Liver (tissue), 3 donors: ENCODE data around the gene PNLIPRP3.

Source experiments
- GABPA ChIP-seq, 2 donors: IDR thresholded peaks in 1 of 2; conservative IDR thresholded peaks in 1 of 2; 2 replicates each; pipeline ENCODE4 v1.6.1; 2016; ENCODE audit warnings: antibody characterized with exemption in 2 of 2, mild to moderate bottlenecking in 1 of 2, moderate library complexity in 1 of 2
- JUND ChIP-seq, 2 donors: IDR thresholded peaks; 2 replicates each; pipeline ENCODE4 v1.6.1; 2016; ENCODE audit warnings: antibody characterized with exemption in 2 of 2
- RAD21 ChIP-seq, 2 donors: IDR thresholded peaks; 2 replicates each; pipeline ENCODE4 v1.6.1; 2016; ENCODE audit warnings: antibody characterized with exemption in 2 of 2, mild to moderate bottlenecking in 2 of 2
- TAF1 ChIP-seq: conservative IDR thresholded peaks from 2 replicates; pipeline ENCODE4 v1.6.1; 2016; ENCODE audit warnings: antibody characterized with exemption, mild to moderate bottlenecking
- YY1 ChIP-seq: IDR thresholded peaks from 2 replicates; pipeline ENCODE4 v1.6.1; 2016; ENCODE audit warnings: antibody characterized with exemption, mild to moderate bottlenecking
- TF ChIP-seq, protein P1 (sequence below): fragments of 150-350 bp; IDR thresholded peaks from 2 replicates; pipeline ENCODE4 v1.5.1; 2017; ENCODE audit warnings: improper control_type of control experiment, low read depth, low read length; ENCODE audit not compliant: missing input control
- TF ChIP-seq, protein P2 (sequence below): IDR thresholded peaks from 2 replicates; pipeline ENCODE4 v1.6.1; 2016; ENCODE audit warnings: antibody characterized with exemption
- TF ChIP-seq, protein P3 (sequence below): IDR thresholded peaks from 2 replicates; pipeline ENCODE4 v1.6.1; 2016; ENCODE audit warnings: antibody characterized with exemption
- donor health status: healthy.
- donor health status: healthy.

DNA sequence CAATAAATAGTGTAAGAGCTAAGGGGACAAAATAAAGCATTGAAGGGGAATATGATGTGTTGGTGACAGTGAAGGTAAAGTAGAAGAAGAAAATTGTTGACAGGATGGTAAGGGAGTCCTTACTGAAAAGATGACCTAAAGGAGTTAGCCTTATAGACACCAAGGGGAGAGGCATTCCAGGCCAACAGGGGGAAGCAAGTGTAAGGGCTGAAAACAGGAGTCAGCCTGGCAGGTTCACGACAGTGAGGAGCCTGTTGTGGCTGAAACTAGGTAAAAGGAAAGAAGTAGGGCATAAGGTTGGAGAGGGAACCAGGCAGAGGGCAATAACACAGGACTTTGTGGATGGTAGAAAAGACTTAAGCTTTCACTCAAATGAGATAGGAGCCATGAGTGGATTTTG, 34.0 kb downstream of the PNLIPRP3 start:
- TF ChIP-seq, protein P1, sequence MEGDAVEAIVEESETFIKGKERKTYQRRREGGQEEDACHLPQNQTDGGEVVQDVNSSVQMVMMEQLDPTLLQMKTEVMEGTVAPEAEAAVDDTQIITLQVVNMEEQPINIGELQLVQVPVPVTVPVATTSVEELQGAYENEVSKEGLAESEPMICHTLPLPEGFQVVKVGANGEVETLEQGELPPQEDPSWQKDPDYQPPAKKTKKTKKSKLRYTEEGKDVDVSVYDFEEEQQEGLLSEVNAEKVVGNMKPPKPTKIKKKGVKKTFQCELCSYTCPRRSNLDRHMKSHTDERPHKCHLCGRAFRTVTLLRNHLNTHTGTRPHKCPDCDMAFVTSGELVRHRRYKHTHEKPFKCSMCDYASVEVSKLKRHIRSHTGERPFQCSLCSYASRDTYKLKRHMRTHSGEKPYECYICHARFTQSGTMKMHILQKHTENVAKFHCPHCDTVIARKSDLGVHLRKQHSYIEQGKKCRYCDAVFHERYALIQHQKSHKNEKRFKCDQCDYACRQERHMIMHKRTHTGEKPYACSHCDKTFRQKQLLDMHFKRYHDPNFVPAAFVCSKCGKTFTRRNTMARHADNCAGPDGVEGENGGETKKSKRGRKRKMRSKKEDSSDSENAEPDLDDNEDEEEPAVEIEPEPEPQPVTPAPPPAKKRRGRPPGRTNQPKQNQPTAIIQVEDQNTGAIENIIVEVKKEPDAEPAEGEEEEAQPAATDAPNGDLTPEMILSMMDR = no peak
- no peak for TF ChIP-seq JUND (IDR thresholded peaks at IDR 0.05)
- TF ChIP-seq TAF1 = no peak
- TF ChIP-seq, protein P2, sequence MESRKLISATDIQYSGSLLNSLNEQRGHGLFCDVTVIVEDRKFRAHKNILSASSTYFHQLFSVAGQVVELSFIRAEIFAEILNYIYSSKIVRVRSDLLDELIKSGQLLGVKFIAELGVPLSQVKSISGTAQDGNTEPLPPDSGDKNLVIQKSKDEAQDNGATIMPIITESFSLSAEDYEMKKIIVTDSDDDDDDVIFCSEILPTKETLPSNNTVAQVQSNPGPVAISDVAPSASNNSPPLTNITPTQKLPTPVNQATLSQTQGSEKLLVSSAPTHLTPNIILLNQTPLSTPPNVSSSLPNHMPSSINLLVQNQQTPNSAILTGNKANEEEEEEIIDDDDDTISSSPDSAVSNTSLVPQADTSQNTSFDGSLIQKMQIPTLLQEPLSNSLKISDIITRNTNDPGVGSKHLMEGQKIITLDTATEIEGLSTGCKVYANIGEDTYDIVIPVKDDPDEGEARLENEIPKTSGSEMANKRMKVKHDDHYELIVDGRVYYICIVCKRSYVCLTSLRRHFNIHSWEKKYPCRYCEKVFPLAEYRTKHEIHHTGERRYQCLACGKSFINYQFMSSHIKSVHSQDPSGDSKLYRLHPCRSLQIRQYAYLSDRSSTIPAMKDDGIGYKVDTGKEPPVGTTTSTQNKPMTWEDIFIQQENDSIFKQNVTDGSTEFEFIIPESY = no peak
- no peak for TF ChIP-seq RAD21 (IDR thresholded peaks at IDR 0.05)
- TF ChIP-seq GABPA (IDR thresholded peaks at IDR 0.05 in 1 of 2, conservative IDR thresholded peaks at IDR 0.05 in 1 of 2) = no peak
- no peak for TF ChIP-seq YY1
- TF ChIP-seq, protein P3, sequence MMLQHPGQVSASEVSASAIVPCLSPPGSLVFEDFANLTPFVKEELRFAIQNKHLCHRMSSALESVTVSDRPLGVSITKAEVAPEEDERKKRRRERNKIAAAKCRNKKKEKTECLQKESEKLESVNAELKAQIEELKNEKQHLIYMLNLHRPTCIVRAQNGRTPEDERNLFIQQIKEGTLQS = no peak
